Measurements from ENCODE around the gene C9orf57. TPM values are rescaled to one million over a fixed set of nuclear protein-coding genes. Genes with fewer than 3 reads are reported as not detected.
"Not testable (repeated sequence)": the region's sequence is repeated elsewhere in the genome, so short reads cannot be mapped to it uniquely, and the experiment has no call there.

Gene C9orf57, protein sequence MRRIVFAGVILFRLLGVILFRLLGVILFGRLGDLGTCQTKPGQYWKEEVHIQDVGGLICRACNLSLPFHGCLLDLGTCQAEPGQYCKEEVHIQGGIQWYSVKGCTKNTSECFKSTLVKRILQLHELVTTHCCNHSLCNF
- total RNA-seq (not detected), polyA plus RNA-seq (not detected)
- long read RNA-seq, donor 1: 0 reads
- long read RNA-seq, donor 2: 0 reads
- long read RNA-seq, donor 3: 0 reads
- long read RNA-seq, donor 4: 0 reads
- long read RNA-seq, donor 5: 0 reads
- long read RNA-seq, donor 6: 0 reads
- long read RNA-seq, donor 7: 0 reads
- long read RNA-seq, donor 8: 0 reads
- long read RNA-seq, donor 9: 0 reads
- long read RNA-seq, donor 10: 0 reads

DNA sequence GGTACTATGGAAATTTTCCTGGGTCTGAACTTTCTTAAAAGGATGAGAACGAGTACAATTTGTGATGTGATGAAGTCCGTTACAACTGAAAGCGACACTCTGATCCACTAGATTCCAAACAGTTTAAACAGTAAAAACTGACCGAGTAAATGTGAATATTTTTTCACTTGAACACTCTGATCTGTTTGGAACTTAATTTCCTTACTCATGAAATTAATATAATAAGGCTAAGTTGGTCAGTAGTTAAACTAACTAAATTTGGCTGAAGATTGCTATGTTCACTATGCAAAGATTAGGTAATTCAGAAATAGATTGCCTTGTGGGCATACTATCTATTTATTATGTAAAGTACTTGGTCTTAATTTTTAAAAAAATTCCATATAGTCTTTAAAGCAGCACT, at the start of gene C9orf57:
Gene C9orf57 (minus strand): TSS at position 101 of the 400 bp plus-strand sequence. CDS start 1,282 bp downstream, outside the sequence.
- no peaks in the 10 kb centered on the region for H3K27me3 ChIP-seq
- H3K36me3 ChIP-seq: no peaks in the 10 kb centered on the region
- TF ChIP-seq, protein P1, sequence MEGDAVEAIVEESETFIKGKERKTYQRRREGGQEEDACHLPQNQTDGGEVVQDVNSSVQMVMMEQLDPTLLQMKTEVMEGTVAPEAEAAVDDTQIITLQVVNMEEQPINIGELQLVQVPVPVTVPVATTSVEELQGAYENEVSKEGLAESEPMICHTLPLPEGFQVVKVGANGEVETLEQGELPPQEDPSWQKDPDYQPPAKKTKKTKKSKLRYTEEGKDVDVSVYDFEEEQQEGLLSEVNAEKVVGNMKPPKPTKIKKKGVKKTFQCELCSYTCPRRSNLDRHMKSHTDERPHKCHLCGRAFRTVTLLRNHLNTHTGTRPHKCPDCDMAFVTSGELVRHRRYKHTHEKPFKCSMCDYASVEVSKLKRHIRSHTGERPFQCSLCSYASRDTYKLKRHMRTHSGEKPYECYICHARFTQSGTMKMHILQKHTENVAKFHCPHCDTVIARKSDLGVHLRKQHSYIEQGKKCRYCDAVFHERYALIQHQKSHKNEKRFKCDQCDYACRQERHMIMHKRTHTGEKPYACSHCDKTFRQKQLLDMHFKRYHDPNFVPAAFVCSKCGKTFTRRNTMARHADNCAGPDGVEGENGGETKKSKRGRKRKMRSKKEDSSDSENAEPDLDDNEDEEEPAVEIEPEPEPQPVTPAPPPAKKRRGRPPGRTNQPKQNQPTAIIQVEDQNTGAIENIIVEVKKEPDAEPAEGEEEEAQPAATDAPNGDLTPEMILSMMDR (IDR thresholded peaks at IDR 0.05): no peak
- TF ChIP-seq POLR2A (IDR thresholded peaks at IDR 0.05) (no peak), EP300 (IDR thresholded peaks at IDR 0.05) (no peak), POLR2AphosphoS5 (IDR thresholded peaks at IDR 0.05) (no peak)
- H3K27ac ChIP-seq: no peak within 1 kb of the TSS
- no peaks in the 10 kb centered on the region for H3K4me1 ChIP-seq
- WGBS, 5 donors: 91 to 96% (median 93%) methylated on average over 4 of the region's 4 CpGs
- DNase-seq: no peak
- no peak within 1 kb of the TSS for H3K4me3 ChIP-seq
- intact Hi-C loops (cut with DNase I; ENCODE audit: low total_unique reads): no loop called here
- no peaks in the 10 kb centered on the region for H3K9me3 ChIP-seq

DNA sequence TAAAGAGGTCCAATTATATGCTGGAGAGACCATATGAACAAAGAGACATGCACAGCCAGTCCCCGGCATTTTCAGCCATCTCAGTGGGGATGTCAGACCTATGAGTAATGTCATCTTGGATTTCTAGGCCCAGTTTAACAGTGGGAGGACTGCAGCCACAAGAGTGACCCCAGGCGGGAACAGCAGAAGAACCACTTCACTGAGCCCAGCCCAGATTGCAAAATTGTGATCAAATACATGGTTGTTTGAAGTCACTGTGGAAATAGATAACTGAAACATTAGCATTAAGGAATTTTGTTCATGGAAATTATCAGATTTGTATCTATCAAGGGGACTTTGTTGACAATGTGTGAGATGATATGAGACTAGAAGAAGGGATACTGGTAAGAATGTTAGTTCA, 42.1 kb upstream of the C9orf57 start:
- Histone ChIP-seq H3K27ac (no peak overlapping the region), H3K27me3 (no peaks in the 10 kb centered on the region), H3K4me3 (no peak overlapping the region), H3K9me3 (peaks cover 0 to 6% (median 2%) of the 10 kb centered on the region in 4 donors), H3K4me1 (no peaks in the 10 kb centered on the region), H3K36me3 (no peaks in the 10 kb centered on the region)
- intact Hi-C loops (cut with DNase I; ENCODE audit: low total_unique reads): no loop called here
- WGBS, 5 donors: 86 to 91% (median 88%) methylated on average over 2 of the region's 2 CpGs
- TF ChIP-seq, protein P1 (IDR thresholded peaks at IDR 0.05): no peak
- TF ChIP-seq EP300 (IDR thresholded peaks at IDR 0.05): no peak
- no peak for TF ChIP-seq POLR2AphosphoS5 (IDR thresholded peaks at IDR 0.05)
- no peak for TF ChIP-seq POLR2A (IDR thresholded peaks at IDR 0.05)
- DNase-seq: no peak

DNA sequence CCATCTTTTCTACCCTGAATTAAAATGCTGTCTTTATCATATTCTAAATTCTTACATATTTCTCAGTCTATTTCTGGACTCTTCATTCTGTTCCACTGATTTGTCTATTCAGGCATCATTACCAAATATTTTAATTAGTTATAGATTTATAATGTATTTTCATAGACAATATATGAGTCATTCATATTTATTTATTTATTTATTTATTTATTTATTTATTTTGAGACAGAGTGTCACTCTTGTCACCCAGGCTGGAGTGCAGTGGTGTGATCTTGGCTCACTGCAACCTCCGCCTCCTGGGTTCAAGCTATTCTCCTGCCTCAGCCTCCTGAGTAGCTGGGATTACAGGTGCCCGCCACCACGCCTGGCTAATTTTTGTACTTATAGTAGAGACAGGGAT, 35.1 kb upstream of the C9orf57 start:
- H3K4me3 ChIP-seq; intact Hi-C loops (cut with DNase I; ENCODE audit: low total_unique reads); H3K27ac ChIP-seq; H3K27me3 ChIP-seq; DNase-seq; H3K9me3 ChIP-seq; H3K36me3 ChIP-seq; H3K4me1 ChIP-seq: not testable (repeated sequence)
- WGBS, 5 donors: 62 to 87% (median 67%) methylated on average over 3 of the region's 3 CpGs

DNA sequence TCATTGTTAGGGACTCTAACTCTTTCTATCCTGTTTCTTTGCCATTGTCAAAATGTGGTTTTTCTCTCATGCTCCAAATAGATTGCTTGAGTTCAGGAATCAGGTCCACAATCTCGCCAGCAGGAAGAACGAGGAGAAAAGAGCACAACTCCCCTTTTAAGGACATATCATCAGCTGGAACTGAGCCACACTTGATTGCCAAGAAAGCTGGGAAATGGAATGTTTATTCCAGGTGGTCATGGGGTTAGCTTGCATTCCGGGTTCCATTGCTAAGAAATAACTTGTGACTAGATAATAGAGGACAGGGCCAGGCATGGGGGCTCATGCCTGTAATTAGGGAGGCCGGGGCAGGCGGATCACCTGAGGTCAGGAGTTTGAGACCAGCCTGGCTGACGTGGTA, 32.4 kb upstream of the C9orf57 start:
- WGBS, 5 donors: 69 to 86% (median 75%) methylated on average over 6 of the region's 6 CpGs
- DNase-seq: no peak
- Histone ChIP-seq H3K9me3 (peaks cover 0 to 4% (median 0%) of the 10 kb centered on the region in 4 donors), H3K27ac (no peak overlapping the region), H3K27me3 (no peaks in the 10 kb centered on the region), H3K4me3 (no peak overlapping the region), H3K4me1 (no peaks in the 10 kb centered on the region), H3K36me3 (no peaks in the 10 kb centered on the region)
- no peak for TF ChIP-seq EP300 (IDR thresholded peaks at IDR 0.05)
- TF ChIP-seq POLR2A (IDR thresholded peaks at IDR 0.05): no peak
- no peak for TF ChIP-seq POLR2AphosphoS5 (IDR thresholded peaks at IDR 0.05)
- TF ChIP-seq, protein P1 (IDR thresholded peaks at IDR 0.05): no peak
- intact Hi-C loops (cut with DNase I; ENCODE audit: low total_unique reads): no loop called here

DNA sequence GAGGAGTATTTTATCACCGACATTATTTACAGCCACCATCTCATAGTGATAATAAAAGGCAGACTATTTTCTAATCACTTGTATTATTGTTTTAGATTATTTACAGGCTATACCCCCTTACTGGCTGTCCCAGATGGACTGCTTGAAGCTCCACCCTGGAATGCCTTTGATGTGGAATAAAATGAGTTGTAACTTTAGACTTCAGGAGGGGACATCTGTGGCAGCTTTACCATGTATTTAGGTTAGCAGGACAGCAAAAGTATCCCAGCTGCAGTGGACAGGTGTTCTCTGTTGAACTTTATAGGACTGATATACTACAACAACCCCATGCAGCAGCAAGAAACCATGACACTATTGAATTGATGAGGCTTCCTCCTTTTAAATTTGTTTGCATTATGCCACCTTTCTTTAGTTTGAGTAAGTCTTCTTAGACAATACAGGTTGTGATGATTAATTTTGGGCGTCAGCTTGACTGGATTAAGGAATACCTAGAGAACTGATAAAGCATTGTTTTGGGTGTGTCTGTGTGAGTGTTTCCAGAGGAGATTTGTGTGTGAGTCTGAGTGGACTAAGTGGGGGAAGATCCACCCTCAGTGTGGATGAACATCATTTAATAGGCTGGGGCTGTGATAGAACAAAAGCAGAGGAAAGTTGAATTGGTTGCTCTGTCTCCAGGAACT, 29.2 kb upstream of the C9orf57 start:
- no peaks in the 10 kb centered on the region for H3K4me1 ChIP-seq
- H3K36me3 ChIP-seq: no peaks in the 10 kb centered on the region
- intact Hi-C loops (cut with DNase I; ENCODE audit: low total_unique reads): no loop called here
- H3K27ac ChIP-seq: no peak overlapping the region
- H3K9me3 ChIP-seq: no peaks in the 10 kb centered on the region
- H3K4me3 ChIP-seq: no peak overlapping the region
- WGBS, 5 donors: 47 to 69% (median 51%) methylated on average over 2 of the region's 2 CpGs
- TF ChIP-seq, protein P1 (IDR thresholded peaks at IDR 0.05): no peak
- TF ChIP-seq POLR2AphosphoS5 (IDR thresholded peaks at IDR 0.05): no peak
- no peak for TF ChIP-seq POLR2A (IDR thresholded peaks at IDR 0.05)
- no peak for TF ChIP-seq EP300 (IDR thresholded peaks at IDR 0.05)
- H3K27me3 ChIP-seq: no peaks in the 10 kb centered on the region
- no peak for DNase-seq
